ACHN (cell line): ENCODE measurements around the gene HOXB1.

Experiments
- DNase-seq: peaks from one replicate; pipeline ENCODE4 v3.0.0-alpha.2; 2015
- in situ Hi-C: cut with HindIII; loops from 2 replicates; pipeline ENCODE4 v1.10.0; 2017; ENCODE audit warnings: low sequenced_read_pairs, low pct_ligation_motif_present, low pct_unique_long_range_greater_than_20kb

The HOXB1 gene

DNA sequence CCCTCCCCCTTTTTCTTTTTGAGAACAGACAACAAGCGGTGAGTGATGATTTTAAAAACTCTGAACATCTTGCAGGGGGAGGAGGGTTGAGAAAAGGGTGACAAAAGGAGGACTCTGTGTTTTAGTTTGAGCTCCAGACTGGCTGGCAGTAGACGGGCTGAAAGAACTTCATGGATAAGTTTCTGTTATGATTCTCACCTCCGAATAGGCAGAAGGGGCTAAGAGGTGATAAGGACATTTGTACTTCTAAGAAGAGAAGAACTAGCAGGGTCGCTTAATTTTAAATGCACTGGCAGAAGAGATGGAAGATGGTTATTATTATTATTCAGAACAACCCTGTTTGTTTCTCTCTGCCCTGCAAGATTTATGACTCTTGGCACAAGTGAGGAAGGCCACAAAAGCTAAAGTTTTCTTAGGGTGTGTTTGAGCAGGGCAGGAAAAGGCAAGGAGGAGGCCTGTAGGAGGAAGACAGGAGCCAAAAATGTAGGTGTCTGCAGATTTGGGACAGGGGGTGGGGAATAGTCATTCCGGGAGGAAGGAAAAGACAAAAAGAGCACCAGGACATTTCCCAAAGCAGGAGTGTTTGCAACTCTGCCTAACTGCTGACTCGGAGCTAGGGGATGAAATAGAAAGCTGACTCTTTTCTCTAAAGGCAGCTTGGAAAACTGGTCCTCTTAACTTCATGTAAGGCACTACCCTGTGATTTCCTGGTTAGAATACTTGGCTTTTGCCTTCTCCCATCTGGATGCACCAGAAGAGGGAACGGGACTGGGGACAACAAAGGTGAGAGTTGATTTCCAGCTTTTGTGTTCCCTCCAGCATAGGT lies 26.0 kb upstream of the HOXB1 start:
- in situ Hi-C loops: no loop called here
- DNase-seq: no peak

DNA sequence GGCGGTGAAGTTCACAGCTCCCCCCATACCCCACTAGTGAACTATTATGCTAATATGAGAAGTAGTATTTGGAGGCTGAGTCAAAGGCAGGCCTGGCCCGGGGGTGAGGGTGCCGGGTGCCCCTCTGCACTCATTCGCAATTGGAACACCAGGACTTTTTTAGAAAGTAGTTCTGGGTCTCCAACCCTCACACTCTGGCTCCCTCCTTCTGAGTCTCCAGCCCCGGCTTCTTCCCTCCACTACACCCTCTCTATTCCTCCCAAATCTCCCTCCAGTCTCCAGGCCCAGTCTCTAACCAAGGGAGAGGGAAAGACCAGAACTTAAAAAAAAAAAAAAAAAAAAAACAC lies 25.4 kb upstream of the HOXB1 start:
- in situ Hi-C loops: no loop called here
- no peak for DNase-seq

DNA sequence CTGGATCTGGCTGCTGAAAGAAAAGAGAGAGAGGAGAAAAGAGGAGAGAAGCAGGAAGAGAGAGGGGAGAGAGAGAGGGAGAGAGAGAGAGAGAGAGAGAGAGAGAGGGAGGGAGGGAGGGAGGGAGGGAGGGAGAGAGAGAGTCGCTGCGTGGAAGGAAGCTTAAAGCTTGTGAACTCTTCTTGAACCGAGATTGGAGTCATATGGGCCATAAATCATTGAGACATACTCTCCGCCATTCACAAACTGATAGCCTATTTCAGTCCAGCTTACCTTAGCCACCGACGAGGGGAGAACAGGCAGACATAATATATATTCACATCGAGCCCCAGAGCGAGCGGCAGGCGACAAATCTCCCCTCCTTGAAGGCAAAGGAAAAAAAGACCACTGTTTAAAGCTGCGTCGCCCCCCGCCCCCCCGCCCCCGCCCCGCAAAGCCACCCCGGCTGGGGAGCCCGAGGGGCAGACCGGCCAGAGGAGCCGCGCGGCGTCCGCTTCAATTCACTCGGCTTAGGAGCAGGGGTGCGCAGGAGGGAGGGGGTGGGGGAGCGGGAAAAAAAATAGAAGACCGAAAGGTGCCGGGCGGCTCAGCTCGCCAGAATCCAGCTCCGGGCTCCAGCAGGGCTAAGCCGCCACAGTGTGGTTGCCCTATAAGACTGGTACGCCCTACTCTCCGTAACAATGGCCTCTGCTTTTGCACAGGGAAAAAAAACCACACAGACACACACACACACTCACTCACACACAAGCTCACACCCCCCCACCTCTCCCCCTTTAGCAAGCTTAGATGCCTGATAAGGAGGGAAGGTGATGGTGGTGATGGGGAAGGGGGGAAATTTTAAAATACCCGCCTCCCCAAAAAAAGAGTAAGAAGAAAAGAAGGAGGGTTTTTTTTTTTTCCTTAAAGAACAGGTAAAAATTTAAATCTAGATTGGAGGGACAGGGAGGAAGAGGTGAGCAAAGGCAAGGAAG lies 24.7 kb upstream of the HOXB1 start:
- in situ Hi-C loops: no loop called here
- peak; percentile 85 for DNase-seq

DNA sequence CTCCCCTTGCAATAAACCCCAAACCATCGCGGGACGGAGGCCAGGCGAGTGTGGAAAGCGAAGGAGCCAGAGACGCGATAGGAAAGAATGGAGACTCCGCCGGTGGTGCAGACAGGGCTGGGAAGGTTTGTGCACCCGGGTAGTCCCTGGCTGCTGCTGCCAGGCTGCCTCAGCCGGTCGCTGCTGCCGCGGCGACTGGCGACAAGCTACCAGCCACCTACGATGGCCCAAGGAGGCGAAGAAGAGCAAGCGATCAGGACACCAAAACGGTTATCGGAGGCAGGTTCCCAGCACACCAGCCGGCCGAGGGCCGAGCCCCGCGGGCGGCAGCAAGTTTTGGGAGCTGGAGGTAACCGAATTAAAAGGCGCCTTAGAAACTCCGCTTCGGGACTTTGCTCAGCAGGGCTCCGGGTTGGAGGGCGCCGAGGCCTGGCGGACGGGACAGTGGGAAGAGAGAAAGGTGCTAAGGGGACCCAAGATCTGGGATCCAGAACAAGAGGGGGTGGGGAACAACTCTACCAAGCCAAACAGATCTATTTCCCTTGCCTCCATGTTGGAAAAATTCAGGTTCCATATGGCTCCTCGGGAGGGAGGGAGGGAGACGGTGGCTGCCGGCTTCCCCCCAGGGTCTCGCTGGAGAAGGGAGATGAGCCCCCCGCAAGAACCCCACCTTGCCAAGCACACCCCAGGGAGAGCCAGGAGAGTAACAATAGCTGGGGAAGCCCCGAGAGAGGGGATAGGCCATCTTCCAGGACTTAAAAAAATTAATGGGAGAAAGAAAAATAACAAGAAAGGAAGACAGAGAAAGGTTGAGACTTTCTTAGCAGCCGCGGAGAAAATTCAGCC lies 23.8 kb upstream of the HOXB1 start:
- DNase-seq: peak; percentile 39
- in situ Hi-C loops: no loop called here

DNA sequence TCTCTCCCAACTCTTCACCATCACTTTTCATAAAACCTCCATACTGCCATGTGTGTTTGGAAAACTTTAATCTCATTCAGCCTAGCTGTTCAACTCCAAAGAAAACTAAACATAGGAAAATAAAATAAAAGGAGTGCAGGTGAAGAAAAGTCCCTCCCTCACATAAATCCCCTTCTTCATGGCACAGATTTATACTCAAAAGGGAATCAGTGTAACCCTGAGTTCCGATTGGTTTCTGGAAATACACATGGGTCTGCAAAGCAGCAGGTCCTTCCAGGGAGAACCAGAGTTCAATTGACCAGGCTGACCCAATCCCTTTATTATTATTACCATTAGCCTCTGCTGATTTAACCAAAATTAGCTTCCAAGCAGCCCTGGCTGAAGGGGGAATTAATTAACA lies 23.0 kb upstream of the HOXB1 start:
- in situ Hi-C loops: no loop called here
- no peak for DNase-seq

DNA sequence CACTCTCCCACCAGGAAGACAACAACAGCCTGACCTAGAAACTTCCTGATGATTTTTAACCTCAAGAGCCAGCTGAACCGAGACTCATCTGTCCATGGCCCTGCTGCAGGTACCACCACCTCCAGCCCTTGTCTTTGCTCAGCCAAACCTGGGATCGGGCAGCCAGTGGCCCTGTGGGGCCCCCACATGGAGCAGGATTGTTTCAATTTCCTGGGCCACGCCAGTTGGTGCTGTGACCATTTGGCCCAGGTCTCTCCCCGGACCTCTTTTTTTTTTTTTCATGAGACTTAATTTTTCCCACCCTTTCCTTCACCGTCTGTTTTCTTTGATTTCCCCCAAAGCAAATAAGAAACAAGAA lies 22.4 kb upstream of the HOXB1 start:
- in situ Hi-C loops: no loop called here
- DNase-seq: no peak

DNA sequence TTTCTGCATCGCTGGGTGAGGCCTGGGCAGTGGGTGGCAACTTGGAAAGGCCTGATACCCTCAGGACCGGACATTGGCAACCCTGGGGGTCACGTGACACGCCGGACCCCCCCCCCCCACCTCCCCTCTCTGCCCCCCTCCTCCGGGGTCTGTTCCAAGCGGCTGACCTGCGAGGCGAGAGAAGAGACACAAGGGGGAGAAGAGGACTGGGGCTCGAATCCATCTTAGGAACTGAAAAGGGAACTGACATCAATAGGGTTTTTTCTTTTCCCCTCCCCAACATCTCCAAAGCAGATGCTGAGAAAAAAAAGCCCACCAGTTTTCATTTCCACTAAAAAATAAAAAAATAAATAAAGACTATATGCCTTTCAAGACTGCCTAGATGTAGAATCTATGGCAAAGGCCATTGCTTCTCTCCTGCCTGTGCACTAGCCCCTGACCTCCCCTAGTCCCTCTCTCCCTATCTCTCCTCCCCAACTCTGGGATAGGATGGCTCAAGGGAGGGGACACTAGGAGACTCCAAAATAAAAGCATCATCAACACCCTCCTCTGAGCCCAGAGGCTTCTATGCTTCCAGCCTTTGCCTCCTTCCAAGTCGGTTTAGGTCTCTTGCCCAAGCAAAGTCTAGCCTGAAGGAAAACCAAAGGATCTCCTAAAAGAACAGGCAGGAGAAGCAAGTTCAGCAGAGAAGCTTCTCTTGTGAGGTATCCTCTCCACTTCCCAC lies 21.8 kb upstream of the HOXB1 start:
- no peak for DNase-seq
- in situ Hi-C loops: no loop called here

DNA sequence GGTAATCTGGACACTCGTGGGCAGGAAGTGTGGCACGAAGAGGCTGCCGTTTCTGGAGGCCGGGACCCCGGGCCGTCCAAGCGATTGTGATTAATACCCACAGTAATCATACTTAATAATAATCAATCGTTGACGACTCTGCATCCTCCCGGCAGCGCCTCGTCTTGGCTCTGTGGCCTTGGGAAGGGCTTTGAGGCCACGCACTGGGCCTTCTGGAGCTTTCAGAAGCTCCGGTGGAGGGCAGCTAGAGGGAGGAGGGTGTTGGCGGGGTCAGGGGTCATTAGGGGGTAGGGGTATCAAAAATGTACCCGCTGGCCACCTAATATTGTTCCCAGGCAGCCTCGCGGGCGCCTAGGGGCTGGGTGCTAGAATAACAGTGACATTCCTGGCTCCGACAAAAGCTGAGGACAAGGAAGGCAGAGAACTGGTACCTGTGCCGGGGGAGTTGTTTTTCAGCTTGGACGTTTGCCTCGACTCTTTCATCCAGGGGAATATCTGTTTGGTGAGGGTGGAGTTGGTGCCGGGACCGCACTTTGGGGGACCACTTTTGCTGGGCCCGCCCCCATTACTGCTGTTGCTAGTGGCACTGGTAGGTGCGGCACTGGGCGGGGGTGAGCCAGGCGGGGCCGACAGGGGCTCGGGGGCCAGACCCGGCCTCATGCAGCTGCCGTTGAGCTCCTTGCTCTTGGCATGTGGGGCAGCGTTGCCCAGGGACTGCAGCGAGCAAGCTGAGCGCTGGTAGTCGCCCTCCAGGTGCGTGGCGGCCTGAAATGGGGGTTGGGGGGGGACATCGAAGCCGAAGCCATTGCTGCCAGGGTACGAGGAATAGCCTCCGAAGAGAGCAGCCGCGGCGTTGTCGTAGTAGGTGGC lies 21.0 kb upstream of the HOXB1 start:
- no peak for DNase-seq
- in situ Hi-C loops: no loop called here

DNA sequence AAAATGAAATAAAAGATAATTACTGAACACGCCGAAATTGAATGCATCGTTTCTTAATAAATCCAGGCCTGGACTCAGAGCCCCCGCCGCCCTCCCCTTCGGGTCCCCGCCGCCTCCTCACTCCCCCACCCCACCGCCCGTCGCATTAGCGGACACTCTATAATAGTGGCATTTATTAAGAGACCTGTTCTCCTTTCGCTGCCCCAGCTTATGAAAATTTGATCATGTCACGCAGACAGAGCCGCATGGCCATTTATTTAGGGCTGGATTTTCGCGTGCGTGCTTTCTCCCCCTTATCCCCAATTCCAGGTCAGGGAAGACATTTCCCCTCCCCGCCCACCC lies 20.4 kb upstream of the HOXB1 start:
- DNase-seq: no peak
- in situ Hi-C loops: no loop called here

DNA sequence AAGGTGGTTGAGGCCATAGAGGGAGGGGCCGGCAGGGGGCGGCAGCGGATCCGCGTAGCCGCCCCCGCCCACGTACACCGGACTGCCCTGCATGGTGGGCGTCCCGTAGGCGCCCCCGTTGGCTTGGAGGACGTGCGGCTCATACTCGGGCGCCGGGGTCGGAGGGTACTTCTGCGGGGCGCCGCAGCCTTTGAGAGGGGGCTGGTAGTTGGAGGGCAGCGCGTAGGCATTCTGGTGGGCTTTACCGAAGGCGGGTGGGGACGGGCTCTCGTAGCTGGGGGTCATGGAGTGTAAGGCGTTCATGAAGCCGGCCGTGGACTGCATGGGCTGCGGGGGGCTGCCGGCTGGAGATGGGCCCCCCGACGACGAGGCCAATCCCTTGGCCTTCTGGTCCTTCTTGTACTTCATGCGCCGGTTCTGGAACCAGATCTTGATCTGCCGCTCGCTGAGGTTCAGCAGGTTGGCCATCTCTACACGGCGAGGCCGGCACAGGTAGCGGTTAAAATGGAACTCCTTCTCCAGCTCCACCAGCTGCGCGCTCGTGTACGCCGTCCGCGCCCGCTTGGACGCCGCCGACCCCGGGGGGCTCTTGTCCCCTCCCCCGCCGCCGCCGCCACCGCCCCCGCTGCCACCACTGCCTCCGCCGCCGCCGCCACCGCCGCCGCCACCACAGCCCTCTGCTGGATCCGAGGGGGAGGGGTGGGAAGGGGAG lies 19.8 kb upstream of the HOXB1 start:
- DNase-seq: no peak
- in situ Hi-C loops: no loop called here

DNA sequence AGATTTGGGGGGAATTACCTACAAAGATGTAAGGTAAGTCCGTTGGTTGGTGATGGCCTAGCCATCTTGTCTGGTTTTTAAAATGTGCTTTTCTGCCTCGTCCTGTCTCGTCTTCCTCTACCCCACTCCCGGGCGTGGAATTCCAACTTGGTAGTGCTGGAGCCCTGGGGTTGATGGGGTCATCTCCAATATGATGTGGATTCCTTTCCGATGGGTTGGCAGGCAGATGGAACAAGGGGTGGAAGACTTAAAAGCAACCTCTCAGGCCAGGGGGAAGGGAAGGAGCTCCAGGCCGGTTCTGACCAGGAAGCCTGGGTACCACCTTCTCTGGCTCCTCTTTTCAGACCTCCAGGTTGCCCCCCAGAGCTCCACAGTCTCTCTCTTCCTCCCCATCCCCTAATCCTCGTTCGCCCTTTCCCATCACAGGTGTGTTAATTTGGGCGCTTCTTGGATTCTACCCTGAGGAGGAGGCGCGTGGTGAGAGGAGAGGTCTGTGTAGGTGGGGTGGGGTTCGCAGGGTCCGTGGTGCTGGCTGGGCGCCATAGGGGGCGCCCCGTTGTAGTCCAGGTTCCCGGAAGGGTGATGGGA lies 19.2 kb upstream of the HOXB1 start:
- in situ Hi-C loops: no loop called here
- no peak for DNase-seq

DNA sequence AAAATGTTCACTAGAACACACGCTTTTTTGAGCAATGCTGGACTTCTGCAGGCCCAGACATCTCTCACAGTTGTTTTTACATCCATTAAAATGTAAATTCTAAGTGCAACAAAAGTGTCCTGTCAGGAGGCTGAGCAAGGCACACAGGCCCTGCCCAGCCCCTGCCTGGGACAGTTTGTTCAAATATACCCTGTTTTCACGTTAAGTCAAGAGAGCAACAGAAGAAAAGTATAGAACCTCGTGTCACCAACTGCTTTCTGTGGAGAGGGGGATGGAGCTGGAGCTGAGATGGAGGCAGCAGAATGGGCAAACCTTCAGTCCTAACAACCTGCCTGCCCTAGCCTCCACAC lies 18.4 kb upstream of the HOXB1 start:
- in situ Hi-C loops: no loop called here
- no peak for DNase-seq

DNA sequence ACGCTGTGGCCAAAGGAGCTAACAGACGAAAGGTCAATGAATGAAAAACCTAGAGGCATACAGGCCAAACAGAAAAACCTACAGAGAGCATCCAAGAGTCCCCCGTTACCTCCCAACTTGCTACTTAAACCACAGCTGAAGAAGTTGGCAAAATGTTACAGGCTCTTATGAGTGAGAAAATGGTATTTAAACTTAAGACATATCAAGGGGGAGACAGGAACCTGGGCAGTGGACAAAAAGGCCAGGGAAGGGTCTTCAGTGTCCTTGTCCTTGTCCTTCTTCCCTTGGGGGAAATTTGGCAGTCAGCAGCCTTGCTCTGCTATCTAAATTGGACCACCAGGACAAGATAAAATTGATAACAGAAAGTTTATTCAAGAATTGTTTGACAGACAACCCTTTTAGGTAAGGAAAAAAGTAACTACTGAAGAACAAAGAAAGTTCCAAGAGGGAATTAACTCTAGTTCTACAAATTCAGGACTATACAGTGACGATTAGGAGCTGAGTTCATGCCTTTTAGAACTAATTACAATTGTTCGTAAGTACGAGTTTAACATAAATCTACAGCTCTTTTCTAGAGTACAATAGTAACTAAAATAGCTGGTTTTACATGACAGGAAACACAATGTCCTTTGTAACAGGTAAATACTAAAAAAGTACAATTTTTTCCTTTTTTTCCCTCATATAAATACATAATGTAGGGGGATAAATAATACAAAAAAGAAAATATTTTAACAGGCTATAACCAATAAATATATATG lies 17.9 kb upstream of the HOXB1 start:
- in situ Hi-C loops: no loop called here
- DNase-seq: no peak

DNA sequence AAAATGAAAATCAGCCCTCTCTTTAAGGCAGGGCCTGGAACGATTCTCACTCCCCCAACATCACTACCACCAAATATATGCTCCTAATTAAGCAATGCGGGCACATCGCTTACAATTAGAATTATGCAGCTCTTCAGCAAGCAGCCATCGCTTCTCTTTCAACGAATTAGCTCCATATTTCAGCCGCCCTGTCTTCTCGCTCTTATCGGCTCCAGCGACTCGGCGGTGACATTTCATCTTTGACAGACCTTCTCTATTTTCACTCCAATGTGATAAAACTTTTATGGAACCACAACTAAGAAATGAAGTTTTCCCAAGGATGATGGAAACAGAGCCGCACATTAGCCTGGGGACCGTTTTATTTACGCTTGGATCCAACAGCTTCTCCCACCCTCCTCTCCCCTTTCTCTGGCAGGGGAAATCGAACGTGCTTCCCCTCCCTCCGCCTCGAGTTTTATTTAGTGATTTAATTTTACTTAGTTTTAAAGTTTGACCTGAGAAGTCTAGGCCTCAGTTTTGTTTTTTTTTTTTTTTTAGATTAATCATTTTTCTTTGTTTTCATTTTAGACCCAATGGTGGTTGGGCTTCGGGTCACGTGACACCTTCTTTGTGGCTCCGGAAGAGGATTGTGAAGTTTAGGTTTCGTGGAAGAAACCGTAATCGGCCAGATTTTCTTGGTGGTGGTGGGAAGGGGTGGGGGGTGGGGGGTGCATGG lies 17.2 kb upstream of the HOXB1 start:
- no peak for DNase-seq
- in situ Hi-C loops: no loop called here

DNA sequence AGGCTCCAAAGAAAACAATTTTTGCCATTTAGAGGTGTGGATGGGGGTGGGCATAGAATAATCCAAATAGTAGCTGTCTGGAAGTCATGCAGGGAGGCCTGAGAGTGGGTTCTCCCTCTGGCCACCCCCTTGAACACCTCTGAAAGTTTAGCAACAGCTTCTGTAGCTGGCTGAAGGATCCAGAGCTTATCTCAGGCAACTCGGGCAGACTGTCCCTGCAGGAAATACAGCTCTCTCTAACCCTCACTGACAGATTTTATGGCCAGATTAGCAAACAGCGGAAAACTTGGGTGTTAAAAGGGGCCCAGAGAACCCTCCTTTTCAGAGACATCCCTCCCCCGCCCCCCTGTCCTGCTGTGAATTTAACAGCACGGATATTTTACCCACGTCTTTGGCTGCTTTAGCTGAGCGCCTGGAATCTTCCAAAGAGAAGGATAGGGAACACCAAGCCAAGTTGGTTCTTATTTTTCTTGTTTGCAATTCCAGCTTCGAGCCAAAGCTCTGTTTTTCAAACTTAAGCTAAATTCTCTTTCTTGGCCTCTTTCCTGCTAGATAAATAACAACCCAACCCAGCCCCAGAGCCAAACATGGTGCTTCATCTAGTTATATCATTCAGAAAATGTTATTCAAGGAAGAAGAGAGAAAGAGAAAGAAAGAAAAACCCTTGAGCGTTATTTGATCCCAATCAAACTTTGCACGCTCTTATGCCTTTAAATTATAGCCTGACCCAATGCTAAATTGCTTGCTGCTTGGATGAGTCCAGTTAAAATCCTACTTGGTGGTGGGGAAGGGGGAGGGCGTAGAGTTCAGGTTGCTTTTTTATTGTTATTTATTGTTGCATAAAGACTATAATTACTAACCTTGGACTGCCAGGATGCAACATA lies 16.4 kb upstream of the HOXB1 start:
- in situ Hi-C loops: no loop called here
- DNase-seq: no peak
